Trophoblast cell (in vitro differentiated cells and primary cell): ENCODE measurements around the gene ZNF24.

Experiments used
- DNase-seq, 2 donors: peaks; one replicate each; pipeline ENCODE4 v3.0.0-alpha.2; 2016
- H2AFZ ChIP-seq: 2 replicates; pipeline ENCODE4 v1.6.1; 2013; ENCODE audit warnings: low read length, moderate library complexity, mild to moderate bottlenecking; ENCODE audit not compliant: insufficient read depth, poor library complexity
- H2AK5ac ChIP-seq: 2 replicates; pipeline ENCODE4 v1.6.1; 2013; ENCODE audit warnings: mild to moderate bottlenecking, low read length
- H2BK120ac ChIP-seq: 2 replicates; pipeline ENCODE4 v1.6.1; 2013; ENCODE audit warnings: low read length, mild to moderate bottlenecking, moderate library complexity; ENCODE audit not compliant: insufficient read depth, poor library complexity
- H2BK12ac ChIP-seq: 2 replicates; pipeline ENCODE4 v1.6.1; 2013; ENCODE audit warnings: mild to moderate bottlenecking, low read length, moderate library complexity
- H2BK5ac ChIP-seq: 2 replicates; pipeline ENCODE4 v1.6.1; 2013; ENCODE audit warnings: low read length, low read depth, moderate library complexity, mild to moderate bottlenecking; ENCODE audit not compliant: poor library complexity
- H3K14ac ChIP-seq: 2 replicates; pipeline ENCODE4 v1.6.1; 2013; ENCODE audit warnings: mild to moderate bottlenecking, low read length
- H3K18ac ChIP-seq: 2 replicates; pipeline ENCODE4 v1.6.1; 2013; ENCODE audit warnings: mild to moderate bottlenecking, low read length
- H3K23ac ChIP-seq: 2 replicates; pipeline ENCODE4 v1.6.1; 2013; ENCODE audit warnings: low read length
- H3K27ac ChIP-seq: 2 replicates; pipeline ENCODE4 v1.5.1; 2013; ENCODE audit warnings: low read depth, mild to moderate bottlenecking, inconsistent platforms, low read length, moderate library complexity
- H3K27me3 ChIP-seq: 2 replicates; pipeline ENCODE4 v1.6.1; 2013; ENCODE audit warnings: inconsistent platforms, mild to moderate bottlenecking, low read length, moderate library complexity; ENCODE audit not compliant: insufficient read depth
- H3K36me3 ChIP-seq, 2 experiments: 1 replicate in 1 of 2; 2 replicates in 1 of 2; pipeline ENCODE4 v1.6.1; 2013; ENCODE audit warnings: low read length in 2 of 2, mild to moderate bottlenecking in 2 of 2, moderate library complexity in 1 of 2; ENCODE audit not compliant: insufficient read depth in 2 of 2, control insufficient read depth in 1 of 2
- H3K4ac ChIP-seq: 2 replicates; pipeline ENCODE4 v1.6.1; 2013; ENCODE audit warnings: low read depth, mild to moderate bottlenecking, low read length, moderate library complexity
- H3K4me1 ChIP-seq, 2 experiments: 1 replicate in 1 of 2; 2 replicates in 1 of 2; pipeline ENCODE4 v1.6.1; 2013; ENCODE audit warnings: low read length in 2 of 2, mild to moderate bottlenecking in 2 of 2, moderate library complexity in 1 of 2; ENCODE audit not compliant: insufficient read depth in 2 of 2, control insufficient read depth in 1 of 2
- H3K4me2 ChIP-seq: 2 replicates; pipeline ENCODE4 v1.6.1; 2013; ENCODE audit warnings: inconsistent platforms, mild to moderate bottlenecking, low read length, moderate library complexity
- H3K4me3 ChIP-seq: 2 replicates; pipeline ENCODE4 v1.5.1; 2013; ENCODE audit warnings: mild to moderate bottlenecking, low read depth, low read length, inconsistent platforms
- H3K79me1 ChIP-seq: one replicate; pipeline ENCODE4 v1.6.1; 2013; ENCODE audit warnings: low read length
- H3K79me2 ChIP-seq: 2 replicates; pipeline ENCODE4 v1.6.1; 2013; ENCODE audit warnings: low read length, mild to moderate bottlenecking; ENCODE audit not compliant: control insufficient read depth, insufficient read depth, poor library complexity
- H3K9ac ChIP-seq: 2 replicates; pipeline ENCODE4 v1.6.1; 2013; ENCODE audit warnings: mild to moderate bottlenecking, low read length
- H3K9me3 ChIP-seq: 2 replicates; pipeline ENCODE4 v1.6.1; 2013; ENCODE audit warnings: low read depth, mild to moderate bottlenecking, control low read depth, inconsistent platforms, low read length; ENCODE audit not compliant: insufficient read depth
- H4K12ac ChIP-seq: 2 replicates; pipeline ENCODE4 v1.6.1; 2013; ENCODE audit warnings: low read depth, mild to moderate bottlenecking, low read length, moderate library complexity
- H4K8ac ChIP-seq: 2 replicates; pipeline ENCODE4 v1.6.1; 2013; ENCODE audit warnings: low read depth, mild to moderate bottlenecking, low read length, moderate library complexity
- H4K91ac ChIP-seq: one replicate; pipeline ENCODE4 v1.6.1; 2013; ENCODE audit warnings: low read depth, mild to moderate bottlenecking, low read length, moderate library complexity
- WGBS: extraction: QIAGEN DNeasy Blood & Tissue Kit; methylation state at CpG from one replicate; pipeline ENCODE4 v1.1.7; 2013; ENCODE audit warnings: missing lambda C conversion rate; ENCODE audit not compliant: insufficient read length, insufficient coverage; ENCODE audit errors: extremely low coverage; 5-methylcytosine and 5-hydroxymethylcytosine counted together

ZNF24 gene

DNA sequence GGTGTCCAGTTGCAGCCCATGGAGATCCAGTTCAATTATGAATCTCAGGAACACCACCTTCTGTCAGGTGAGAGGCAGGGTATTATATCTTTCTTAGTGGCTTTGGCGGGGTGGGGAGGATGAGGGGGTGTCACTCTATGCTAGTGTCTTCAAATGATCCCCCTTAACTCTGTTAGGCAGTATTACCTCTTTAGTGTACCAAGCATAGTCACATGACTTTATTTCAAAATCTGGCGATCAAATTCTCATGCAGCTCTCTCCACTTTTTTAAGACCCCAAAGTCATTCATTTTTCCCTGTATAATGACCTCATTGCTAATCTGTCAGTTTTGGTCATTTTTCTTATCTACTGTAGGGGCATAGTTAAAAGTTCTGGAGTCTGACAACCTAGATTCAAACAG, 53.1 kb downstream of the ZNF24 start:
- Histone ChIP-seq H3K36me3 (peaks cover 2 to 3% of the 10 kb centered on the region in 2 experiments), H4K8ac (no peak overlapping the region), H2BK5ac (no peak overlapping the region), H3K27ac (no peak overlapping the region), H3K14ac (no peak overlapping the region), H3K79me1 (peaks cover 6% of the 10 kb centered on the region), H2AK5ac (no peak overlapping the region), H3K27me3 (no peaks in the 10 kb centered on the region), H3K4me3 (no peak overlapping the region), H3K9me3 (no peaks in the 10 kb centered on the region), H2AFZ (no peak overlapping the region), H3K18ac (no peak overlapping the region), H4K91ac (no peak overlapping the region), H3K4me1 (peaks cover 2 to 7% of the 10 kb centered on the region in 2 experiments), H2BK120ac (no peak overlapping the region), H3K79me2 (peaks cover 3% of the 10 kb centered on the region), H3K23ac (no peak overlapping the region), H3K9ac (peak overlapping the region; percentile 31), H3K4me2 (peak overlapping the region; percentile 88), H3K4ac (no peak overlapping the region), H2BK12ac (no peak overlapping the region), H4K12ac (no peak overlapping the region)
- WGBS: no CpG with 5 or more reads among the region's 2 CpGs
- no peak for DNase-seq

DNA sequence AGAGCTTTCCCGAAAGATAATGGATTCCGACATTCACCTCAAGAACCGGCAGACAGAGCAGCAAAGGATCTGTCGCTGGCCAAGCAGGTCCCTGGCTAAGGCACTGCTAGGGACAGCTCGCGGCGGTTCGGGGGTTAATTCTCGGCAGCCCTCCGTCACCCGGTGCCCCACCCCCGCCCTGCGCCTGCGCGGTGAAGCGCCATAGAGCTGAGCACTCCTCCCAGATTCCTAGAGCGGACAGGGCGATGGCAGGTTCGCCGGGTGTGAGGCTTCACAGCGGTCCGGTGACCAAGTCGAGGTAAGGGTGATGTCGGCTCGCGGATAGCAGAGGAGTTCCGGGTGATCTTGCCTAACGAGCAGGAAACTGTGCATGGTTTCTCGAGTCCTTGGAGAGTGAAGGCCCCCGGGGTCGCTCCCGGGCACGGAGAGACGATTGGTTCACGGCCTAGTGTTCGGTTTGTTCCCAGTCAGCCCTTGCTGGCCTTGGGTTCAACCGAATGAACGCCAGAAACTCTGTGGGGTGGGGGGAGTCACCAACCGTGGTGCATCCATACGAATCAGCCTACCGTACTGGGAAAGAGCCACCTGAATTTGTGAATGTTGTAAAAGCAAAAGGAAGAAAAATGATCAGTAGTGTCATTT, 54.0 kb downstream of the ZNF24 start, which contains the start of gene ZSCAN30:
Gene ZSCAN30 (minus strand): TSS at position 136 of the 642 bp plus-strand sequence. CDS start 25,877 bp downstream, outside the sequence.
- Histone ChIP-seq H3K4me1 (peaks cover 2 to 7% of the 10 kb centered on the region in 2 experiments), H2AK5ac (no peak within 1 kb of the TSS), H3K9ac (peak within 1 kb of the TSS; percentile 98), H2BK120ac (peak within 1 kb of the TSS; percentile 33), H3K18ac (peak within 1 kb of the TSS; percentile 17), H3K79me2 (peaks cover 3% of the 10 kb centered on the region), H3K27ac (peak within 1 kb of the TSS; percentile 40), H3K4ac (peak within 1 kb of the TSS; percentile 77), H3K36me3 (peaks cover 2 to 3% of the 10 kb centered on the region in 2 experiments), H3K9me3 (no peaks in the 10 kb centered on the region), H3K4me2 (peak within 1 kb of the TSS; percentile 88), H4K8ac (peak within 1 kb of the TSS; percentile 90), H3K79me1 (peaks cover 6% of the 10 kb centered on the region), H3K14ac (peak within 1 kb of the TSS; percentile 70), H4K91ac (peak within 1 kb of the TSS; percentile 55), H2BK12ac (no peak within 1 kb of the TSS), H2AFZ (peak within 1 kb of the TSS; percentile 72), H3K23ac (no peak within 1 kb of the TSS), H2BK5ac (peak within 1 kb of the TSS; percentile 35), H3K4me3 (peak within 1 kb of the TSS; percentile 81), H4K12ac (peak within 1 kb of the TSS; percentile 81), H3K27me3 (no peaks in the 10 kb centered on the region)
- no CpG with 5 or more reads among the region's 41 CpGs for WGBS
- peak; percentile 93 to 95 for DNase-seq

- Histone ChIP-seq H3K4me3 (peak overlapping the region; percentile 81), H3K36me3 (peaks cover 4 to 6% of the 10 kb centered on the region in 2 experiments), H2AFZ (peak overlapping the region; percentile 32), H4K91ac (no peak overlapping the region), H2BK12ac (no peak overlapping the region), H4K8ac (peak overlapping the region; percentile 55), H2AK5ac (no peak overlapping the region), H2BK120ac (no peak overlapping the region), H3K18ac (no peak overlapping the region), H3K23ac (no peak overlapping the region), H3K14ac (no peak overlapping the region), H3K27ac (peak overlapping the region; percentile 32), H2BK5ac (peak overlapping the region; percentile 35), H3K79me2 (peaks cover 3% of the 10 kb centered on the region), H4K12ac (no peak overlapping the region), H3K4me2 (peak overlapping the region; percentile 83), H3K4me1 (peaks cover 2 to 7% of the 10 kb centered on the region in 2 experiments), H3K9me3 (peaks cover 2% of the 10 kb centered on the region), H3K4ac (peak overlapping the region; percentile 25), H3K9ac (peak overlapping the region; percentile 71), H3K27me3 (no peaks in the 10 kb centered on the region), H3K79me1 (peaks cover 6% of the 10 kb centered on the region)
- no peak for DNase-seq
- WGBS: no CpG with 5 or more reads among the region's 8 CpGs
Observed at GRCh38 chr18:35289727-35290093, 54.5 kb downstream of the ZNF24 start.

DNA sequence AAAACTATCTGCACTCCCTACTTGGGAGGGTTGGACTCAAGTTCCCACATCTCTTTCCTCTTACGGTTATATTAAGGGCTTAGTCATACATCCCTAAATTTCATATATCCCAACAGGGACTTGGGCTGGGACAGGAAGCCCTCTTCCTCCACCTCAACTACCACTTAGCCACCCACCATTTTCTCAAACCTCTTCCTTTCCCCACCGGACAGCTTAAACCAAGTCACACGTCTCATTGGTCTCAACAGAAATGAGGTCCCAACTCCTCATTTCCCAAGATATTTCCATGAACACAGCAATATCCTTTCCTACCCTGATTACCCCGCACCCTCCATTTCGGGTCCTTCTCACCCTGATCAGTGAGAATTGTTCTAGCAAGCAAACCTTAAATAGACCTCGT, 54.9 kb downstream of the ZNF24 start:
- Histone ChIP-seq H3K4me1 (peaks cover 2 to 7% of the 10 kb centered on the region in 2 experiments), H4K8ac (peak overlapping the region; percentile 0), H2BK5ac (no peak overlapping the region), H3K79me1 (peaks cover 6% of the 10 kb centered on the region), H3K14ac (no peak overlapping the region), H4K91ac (no peak overlapping the region), H2AFZ (no peak overlapping the region), H3K18ac (no peak overlapping the region), H3K4ac (no peak overlapping the region), H3K27ac (no peak overlapping the region), H2AK5ac (no peak overlapping the region), H3K27me3 (no peaks in the 10 kb centered on the region), H3K36me3 (peaks cover 8 to 10% of the 10 kb centered on the region in 2 experiments), H4K12ac (no peak overlapping the region), H3K9ac (peak overlapping the region; percentile 54), H3K4me3 (no peak overlapping the region), H2BK120ac (no peak overlapping the region), H3K23ac (no peak overlapping the region), H2BK12ac (no peak overlapping the region), H3K79me2 (peaks cover 3% of the 10 kb centered on the region), H3K9me3 (peaks cover 7% of the 10 kb centered on the region), H3K4me2 (peak overlapping the region; percentile 83)
- DNase-seq: peak in 1 of 2 donors; percentile 2
- no CpG with 5 or more reads among the region's 6 CpGs for WGBS
